NT2/D1 (cell line): Measurements from ENCODE around the gene RALB.

Experiments
- SUZ12 ChIP-seq: IDR thresholded peaks from 2 replicates; pipeline ENCODE4 v1.6.1; 2011; ENCODE audit not compliant: insufficient read length, insufficient read depth; ENCODE audit errors: extremely low read depth
- YY1 ChIP-seq: IDR thresholded peaks from 2 replicates; pipeline ENCODE4 v1.6.1; 2011; ENCODE audit not compliant: insufficient read length, insufficient read depth

GRCh38 chr2:120224256-120224655 is 28.4 kb upstream of the RALB start:
- TF ChIP-seq YY1 (no peak), SUZ12 (no peak)
